ENCODE measurements around the gene SMAD4. TPM values are rescaled to one million over a fixed set of nuclear protein-coding genes. Genes with fewer than 3 reads are reported as not detected.

SMAD4 gene
- total and polyA plus RNA-seq, 2 of the 13 experiments (the other 11 are each of a cell fraction or from before 2014, with no cell fraction given), result 70.2 to 72.0 TPM

- peak overlapping the region; percentile 97 for H3K4me2 ChIP-seq (ENCODE audit: low read depth, low read length)
- CTCF ChIA-PET (ENCODE audit: low intra/inter-chr PET ratio, low total read pairs), result no interaction called here
- intact Hi-C loops (cut with micrococcal nuclease; ENCODE audit: unreplicated experiment), result no loop called here
- H3K79me2 ChIP-seq (ENCODE audit: insufficient read depth, low read length), result peaks cover 50% of the 10 kb centered on the region
- POLR2A ChIA-PET, result interaction anchor here (1.2 to 3.5 kb wide), 8 partner anchors 9 to 167 kb away, joined by 5 to 36 read pairs (median 7); partner anchors contain the start of genes ELAC1 and ME2
- peak overlapping the region; percentile 82 to 91 (median 83) for H3K4me3 ChIP-seq (replicated peaks in 1 of 3; ENCODE audit: insufficient read depth in 1 of 3, low read depth in 2 of 3, low read length in 3 of 3)
- WGBS (ENCODE audit: low lambda C conversion rate), result 20% methylated on average over 6 of the region's 10 CpGs
- peak overlapping the region; percentile 94 for H3K27ac ChIP-seq (ENCODE audit: extremely low read length, insufficient read depth, low read length)
- peak overlapping the region; percentile 99 for H3K9ac ChIP-seq (ENCODE audit: insufficient read depth, low read depth, low read length)
- no peak for FAIRE-seq
- no peak for DNase-seq (ENCODE audit: low spot score)
- TF ChIP-seq FOXA3 (CRISPR knock-in tag; IDR thresholded peaks at IDR 0.05), result peak; percentile 27; the same call in 1 of the 2 replicates
- 0 out of 2 replicates have a peak, but pooled peaks have one; percentile 34 for TF ChIP-seq ZNF484 (CRISPR knock-in tag; IDR thresholded peaks at IDR 0.05; ENCODE audit: borderline replicate concordance, low read depth)
- TF ChIP-seq ZNF512 (CRISPR knock-in tag; IDR thresholded peaks at IDR 0.05), result 0 out of 2 replicates have a peak, but pooled peaks have one; percentile 18
- TF ChIP-seq ZNF143 (CRISPR knock-in tag; IDR thresholded peaks at IDR 0.05), result no peak
- 0 out of 5 replicates have a peak, but pooled peaks cover 0 to 2% of the 10 kb centered on the region in 2 experiments for H3K36me3 ChIP-seq (replicated peaks in 1 of 2; ENCODE audit: control insufficient read depth in 1 of 2, insufficient read depth in 2 of 2, low read length in 2 of 2)
- ATAC-seq, result peak; percentile 46; the same call in 2 of the 3 replicates
- H2AFZ ChIP-seq (ENCODE audit: low read length), result peak overlapping the region; percentile 70
- in situ Hi-C loops (cut with HindIII; ENCODE audit: extremely low pct_ligation_motif_present, low pct_unique_long_range_greater_than_20kb), result no loop called here
- no peaks in the 10 kb centered on the region; a peak in 1 of 5 replicates for H3K27me3 ChIP-seq (ENCODE audit: control insufficient read depth in 1 of 2, insufficient read depth in 2 of 2, low read length in 2 of 2)
- H3K4me1 ChIP-seq (ENCODE audit: insufficient read depth, low read length), result peaks cover 47% of the 10 kb centered on the region
- BruUV-seq (replicated peaks), result TSS peak; percentile 69
- H4K20me1 ChIP-seq (ENCODE audit: insufficient read depth, low read length), result peaks cover 32% of the 10 kb centered on the region
- H3K9me3 ChIP-seq (ENCODE audit: low read length), result no peaks in the 10 kb centered on the region
Observed at GRCh38 chr18:51029378-51029693, 677 bp upstream of the SMAD4 start.

- Histone ChIP-seq H3K79me2 (ENCODE audit: insufficient read depth, low read length) (peaks cover 64% of the 10 kb centered on the region), H3K9me3 (ENCODE audit: low read length) (no peaks in the 10 kb centered on the region), H3K4me1 (ENCODE audit: insufficient read depth, low read length) (peaks cover 61% of the 10 kb centered on the region), H3K27me3 (ENCODE audit: control insufficient read depth in 1 of 2, insufficient read depth in 2 of 2, low read length in 2 of 2) (no peaks in the 10 kb centered on the region; a peak in 1 of 5 replicates), H3K4me2 (ENCODE audit: low read depth, low read length) (peak overlapping the region; percentile 97), H2AFZ (ENCODE audit: low read length) (no peak overlapping the region), H3K27ac (ENCODE audit: extremely low read length, insufficient read depth, low read length) (peak overlapping the region; percentile 94), H3K9ac (ENCODE audit: insufficient read depth, low read depth, low read length) (peak overlapping the region; percentile 99), H3K4me3 (replicated peaks in 1 of 3; ENCODE audit: insufficient read depth in 1 of 3, low read depth in 2 of 3, low read length in 3 of 3) (peak overlapping the region; percentile 83 to 91 (median 91)), H4K20me1 (ENCODE audit: insufficient read depth, low read length) (peaks cover 45% of the 10 kb centered on the region), H3K36me3 (replicated peaks in 1 of 2; ENCODE audit: control insufficient read depth in 1 of 2, insufficient read depth in 2 of 2, low read length in 2 of 2) (peaks cover 0 to 6% of the 10 kb centered on the region in 2 experiments; a peak in 1 of 5 replicates)
- DNase-seq (ENCODE audit: low spot score) (peak; percentile 41), FAIRE-seq (no peak), ATAC-seq (peak; percentile 75)
- ChIA-PET POLR2A (interaction anchor here (0.8 to 3.5 kb wide), 15 partner anchors 9 to 168 kb away, joined by 3 to 36 read pairs (median 5); partner anchors contain the start of genes ELAC1, ME2 and MEX3C), CTCF (ENCODE audit: low intra/inter-chr PET ratio, low total read pairs) (no interaction called here)
- 4% methylated on average over 17 of the region's 66 CpGs for WGBS (ENCODE audit: low lambda C conversion rate)
- intact Hi-C loops (cut with micrococcal nuclease; ENCODE audit: unreplicated experiment), result loop anchor here (1.0 to 10.0 kb wide), 4 partner anchors 8 to 156 kb away; partner anchors contain the start of genes ELAC1 and ME2
- BruUV-seq (replicated peaks), result no TSS peak
- in situ Hi-C loops (cut with HindIII; ENCODE audit: extremely low pct_ligation_motif_present, low pct_unique_long_range_greater_than_20kb), result no loop called here
- TF ChIP-seq ASH2L (IDR thresholded peaks at IDR 0.05; ENCODE audit: insufficient read length, low read depth, low read length) (peak; percentile 61), ZNF788 (CRISPR knock-in tag; IDR thresholded peaks at IDR 0.05; ENCODE audit: borderline replicate concordance) (no peak), CENPT (CRISPR knock-in tag; IDR thresholded peaks at IDR 0.05; ENCODE audit: low read depth) (0 out of 2 replicates have a peak, but pooled peaks have one; percentile 0), ZFY (CRISPR knock-in tag; IDR thresholded peaks at IDR 0.05) (no peak), PREB (CRISPR knock-in tag; IDR thresholded peaks at IDR 0.05) (no peak), FOXO1 (CRISPR knock-in tag; IDR thresholded peaks at IDR 0.05) (no peak), RAD21 (CRISPR knock-in tag; IDR thresholded peaks at IDR 0.05) (no peak; the same call in 1 of the 2 replicates), ZNF891 (CRISPR knock-in tag; IDR thresholded peaks at IDR 0.05) (no peak), ZNF562 (CRISPR knock-in tag; IDR thresholded peaks at IDR 0.05; ENCODE audit: borderline replicate concordance) (no peak)
Observed at GRCh38 chr18:51030537-51031258, 685 bp downstream of the SMAD4 start.
